CD4-positive, alpha-beta T cell treated with Interferon alpha-2 for 1 hour (primary cell): ENCODE data around the gene MAPRE3.
A peak's percentile ranks its signal among the peaks of the same experiment; 100 is the strongest.

Source experiments
- DNase-seq, 2 donors: peaks; one replicate each; pipeline ENCODE4 v3.0.0-alpha.2; 2020 to 2022

MAPRE3 gene

DNA sequence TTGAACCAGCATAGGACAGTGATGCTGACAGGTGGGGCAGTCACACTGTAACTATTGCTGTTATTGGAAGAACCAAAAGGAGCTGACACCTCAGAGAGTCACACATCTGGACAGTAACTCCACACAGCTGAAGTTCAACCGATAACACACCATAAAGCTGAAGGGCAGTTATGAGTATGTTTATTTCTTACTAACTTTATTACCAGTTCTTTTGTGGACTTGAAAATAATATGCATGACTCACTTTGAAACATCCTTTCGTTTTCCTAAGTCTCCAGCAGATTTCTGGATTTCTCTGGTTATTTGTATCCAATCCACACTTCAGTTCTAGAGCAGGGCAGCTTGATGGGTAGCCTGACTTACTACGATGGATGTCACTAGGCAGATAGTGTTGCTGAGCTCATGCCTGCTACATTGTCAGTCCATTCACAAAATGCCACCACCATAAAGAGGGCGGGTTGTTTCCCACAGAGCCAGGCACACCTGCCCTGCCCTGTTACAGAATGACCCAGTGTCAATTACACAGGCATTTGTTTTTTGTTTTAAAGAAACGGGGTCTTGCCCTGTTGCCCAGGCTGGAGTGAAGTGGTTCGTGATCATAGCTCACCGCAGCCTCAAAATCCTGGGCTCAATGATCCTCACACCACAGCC is 72.7 kb downstream of the MAPRE3 start:
- DNase-seq = no peak

DNA sequence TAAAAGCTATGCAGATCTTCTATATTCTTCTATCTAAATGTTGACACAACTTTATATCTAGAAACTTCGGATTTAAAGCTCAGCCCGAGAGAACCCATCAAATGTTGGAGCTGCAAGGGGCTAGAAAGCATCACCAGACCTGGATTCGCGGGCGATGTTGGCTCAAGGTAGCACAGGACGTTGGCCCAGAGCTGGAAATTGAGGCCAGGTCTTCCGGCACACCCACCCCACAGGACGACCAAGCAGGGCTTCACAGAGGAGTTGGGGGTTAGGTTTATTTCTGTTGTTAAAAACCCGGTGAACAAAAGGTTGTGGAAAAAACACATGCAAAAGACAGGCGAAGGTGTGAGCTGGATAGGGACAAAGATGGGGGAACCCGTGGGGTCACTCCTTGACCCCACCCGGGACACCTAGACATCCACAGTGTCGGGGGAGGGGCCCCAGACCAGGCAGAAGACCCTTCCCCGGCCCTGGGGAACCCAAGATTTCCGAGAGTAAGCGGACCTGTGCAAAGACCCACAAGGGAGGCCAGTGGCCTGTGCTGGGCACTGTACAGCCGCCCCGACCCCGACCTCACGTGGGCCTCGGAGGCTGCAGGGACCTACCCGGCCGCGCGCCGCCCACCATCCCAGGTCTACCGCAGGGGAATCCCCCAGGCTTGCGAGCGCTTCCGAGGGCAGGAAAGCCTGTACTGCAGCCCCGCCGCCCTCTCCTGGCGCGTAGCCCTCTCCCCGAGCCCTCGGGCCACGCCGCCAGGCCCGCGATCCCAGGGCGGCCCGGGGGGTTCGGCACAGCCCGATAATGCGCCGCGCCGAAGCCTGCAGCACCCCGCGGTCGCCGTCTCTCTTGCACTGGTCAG is 79.2 kb downstream of the MAPRE3 start:
- DNase-seq = peak; percentile 52 to 71

DNA sequence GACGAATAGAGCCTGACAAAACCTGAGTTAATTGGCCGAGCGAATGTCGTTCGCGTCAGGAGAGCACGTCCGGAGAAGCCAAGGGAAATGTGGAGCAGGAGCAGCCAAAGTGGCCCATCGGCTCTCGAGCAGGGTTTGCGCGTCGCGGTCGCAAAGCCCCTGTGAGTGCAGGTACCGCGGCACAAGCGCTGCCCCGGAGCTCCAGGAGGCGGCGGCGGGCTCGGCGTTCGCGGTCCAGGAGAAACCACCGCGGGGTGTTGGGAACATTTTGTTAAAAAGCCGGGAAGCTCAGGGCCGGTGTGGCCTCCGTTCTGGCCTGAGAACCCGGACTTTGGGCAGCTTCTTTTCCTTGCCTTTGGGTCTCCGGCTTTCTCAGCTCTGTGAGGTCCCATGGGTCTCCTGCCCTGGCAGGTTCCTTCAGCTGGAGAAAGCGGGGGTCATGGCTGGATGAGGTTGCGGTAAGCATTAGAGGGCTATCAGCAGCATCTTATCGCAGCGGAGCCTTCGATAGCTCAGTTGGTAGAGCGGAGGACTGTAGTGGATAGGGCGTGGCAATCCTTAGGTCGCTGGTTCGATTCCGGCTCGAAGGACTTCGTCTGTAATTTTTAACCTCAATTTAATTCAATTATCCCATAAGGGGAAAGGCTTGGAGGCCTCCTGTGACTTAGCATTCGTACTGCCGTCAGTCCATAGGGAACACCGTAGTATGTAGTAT is 80.0 kb downstream of the MAPRE3 start:
- DNase-seq = peak; percentile 93 to 95

DNA sequence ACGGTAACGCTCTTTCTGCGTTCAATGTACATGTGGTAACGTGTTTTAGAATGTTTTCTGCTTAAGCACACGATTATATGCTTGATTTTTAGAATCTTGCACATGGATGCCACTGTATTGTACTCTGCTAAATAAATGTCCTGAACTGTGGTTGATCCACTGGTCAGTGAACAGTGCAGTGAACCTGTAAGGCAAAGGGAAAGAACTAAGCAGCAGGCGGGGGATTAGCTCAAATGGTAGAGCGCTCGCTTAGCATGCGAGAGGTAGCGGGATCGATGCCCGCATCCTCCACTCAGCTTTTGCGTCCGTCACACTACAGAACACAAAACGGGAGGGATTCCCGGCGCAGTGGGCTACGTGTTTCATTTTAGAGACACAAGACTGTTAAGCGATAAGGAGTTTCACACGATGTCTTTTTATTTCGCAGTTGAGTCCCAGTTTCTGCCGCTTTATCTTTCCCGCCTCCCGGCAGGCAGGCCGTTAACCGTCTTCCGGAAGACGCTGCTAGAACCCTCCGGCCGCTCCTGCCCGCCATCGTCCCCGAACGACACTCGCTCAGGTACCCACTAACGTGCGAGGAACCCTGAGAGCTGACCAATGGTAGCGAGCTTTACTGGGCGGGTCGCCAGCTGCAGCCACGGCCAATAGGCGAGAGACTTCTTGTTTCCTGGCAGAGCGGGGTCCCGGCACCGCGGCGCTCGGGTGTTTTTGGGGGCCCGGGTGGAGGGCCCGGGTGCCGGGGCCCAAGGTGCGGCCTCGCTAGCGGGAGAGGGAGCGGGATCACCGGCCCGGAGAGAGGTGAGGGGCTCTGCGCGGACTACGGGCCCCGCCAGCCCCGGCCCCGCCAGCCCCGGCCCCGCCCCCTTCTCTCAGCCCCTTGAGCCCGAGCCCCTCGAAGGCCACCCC is 80.8 kb downstream of the MAPRE3 start, which contains the start of gene AGBL5:
Gene AGBL5 (plus strand): TSS at position 673 of the 906 bp plus-strand sequence. CDS start 1,291 bp downstream, outside the sequence.
- DNase-seq = peak; percentile 97 to 98

DNA sequence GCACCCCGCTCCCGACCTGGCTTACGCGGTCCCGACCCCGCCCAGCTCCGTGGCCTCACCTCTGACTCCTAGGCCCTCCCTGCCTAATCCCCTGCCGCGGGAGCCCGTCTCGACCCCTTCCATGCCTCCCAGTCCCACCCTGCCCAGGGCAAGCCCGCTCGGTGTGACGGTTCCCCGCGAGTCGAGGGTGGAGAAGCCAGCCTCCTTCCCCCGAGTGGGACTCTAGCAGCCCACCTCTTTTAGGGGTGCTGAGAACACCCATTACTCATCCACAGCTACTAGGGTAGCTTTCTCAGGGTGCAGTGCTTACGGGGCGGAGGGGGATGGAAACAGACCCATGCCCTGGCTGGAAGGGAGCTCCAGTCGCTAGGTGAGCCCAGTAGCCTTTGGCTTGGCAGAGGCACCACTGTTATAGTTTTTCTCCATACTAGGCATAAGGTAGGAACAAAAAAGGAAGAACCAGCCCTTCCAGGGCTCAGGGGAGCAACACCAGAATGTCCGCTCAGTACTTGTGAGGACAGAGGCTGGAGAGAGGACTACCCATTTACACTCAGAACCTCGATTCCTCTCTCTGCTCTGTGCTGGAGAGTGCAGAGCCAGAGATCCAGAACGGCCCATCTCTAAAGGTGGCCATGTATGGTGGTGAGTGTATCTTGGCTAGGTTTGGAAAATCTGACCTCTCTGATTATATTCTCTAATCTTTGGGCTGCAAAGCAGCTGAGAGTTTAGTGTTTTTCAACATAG is 81.6 kb downstream of the MAPRE3 start:
- no peak for DNase-seq

DNA sequence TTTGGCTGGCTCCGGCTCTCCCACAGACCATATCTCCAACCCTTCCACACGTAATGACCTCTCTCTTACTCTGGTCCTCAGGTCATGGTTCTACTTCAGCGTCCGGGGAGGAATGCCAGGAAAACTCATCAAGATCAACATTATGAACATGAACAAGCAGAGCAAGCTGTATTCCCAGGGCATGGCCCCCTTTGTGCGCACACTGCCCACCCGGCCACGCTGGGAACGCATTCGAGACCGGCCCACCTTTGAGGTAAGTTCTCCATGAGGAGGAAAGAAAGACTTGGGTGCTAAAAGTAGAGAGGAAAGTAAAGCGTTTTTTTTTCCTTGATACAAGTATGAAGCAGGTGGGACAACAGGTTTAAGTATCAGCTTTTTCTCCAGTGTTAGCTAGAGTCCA is 82.9 kb downstream of the MAPRE3 start:
- DNase-seq = no peak

DNA sequence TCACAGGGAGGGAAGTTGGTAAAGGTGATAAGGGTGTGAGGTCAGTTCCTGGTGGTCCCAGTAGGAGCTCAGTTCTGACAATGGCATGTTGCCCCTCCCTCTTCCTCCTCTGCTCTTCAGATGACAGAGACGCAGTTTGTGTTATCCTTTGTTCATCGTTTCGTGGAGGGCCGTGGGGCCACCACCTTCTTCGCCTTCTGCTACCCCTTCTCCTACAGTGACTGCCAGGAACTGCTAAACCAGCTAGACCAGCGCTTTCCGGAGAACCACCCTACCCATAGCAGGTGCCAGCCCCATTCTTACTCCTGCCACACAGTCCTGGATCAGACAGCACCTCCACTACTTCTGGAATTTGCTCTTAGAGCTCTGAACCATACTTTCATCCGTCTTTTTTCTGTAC is 83.3 kb downstream of the MAPRE3 start:
- DNase-seq = no peak

DNA sequence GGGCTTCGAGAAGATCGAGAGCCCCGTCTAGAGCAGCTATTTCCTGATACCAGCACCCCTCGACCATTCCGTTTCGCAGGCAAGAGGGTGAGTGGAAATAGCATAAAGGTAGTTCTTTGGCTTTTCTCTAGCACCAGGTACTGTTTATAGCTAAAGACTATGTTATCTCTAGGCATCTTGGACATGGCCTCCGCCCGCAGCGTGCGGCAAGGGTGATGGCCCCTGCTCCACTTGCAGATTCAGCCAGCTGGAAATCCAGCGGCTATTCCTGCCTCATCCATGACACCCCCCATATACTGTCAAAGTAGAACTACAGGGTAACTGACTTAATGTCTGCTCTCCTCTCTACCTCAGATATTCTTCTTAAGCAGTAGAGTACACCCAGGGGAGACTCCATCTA is 84.3 kb downstream of the MAPRE3 start:
- DNase-seq = no peak

DNA sequence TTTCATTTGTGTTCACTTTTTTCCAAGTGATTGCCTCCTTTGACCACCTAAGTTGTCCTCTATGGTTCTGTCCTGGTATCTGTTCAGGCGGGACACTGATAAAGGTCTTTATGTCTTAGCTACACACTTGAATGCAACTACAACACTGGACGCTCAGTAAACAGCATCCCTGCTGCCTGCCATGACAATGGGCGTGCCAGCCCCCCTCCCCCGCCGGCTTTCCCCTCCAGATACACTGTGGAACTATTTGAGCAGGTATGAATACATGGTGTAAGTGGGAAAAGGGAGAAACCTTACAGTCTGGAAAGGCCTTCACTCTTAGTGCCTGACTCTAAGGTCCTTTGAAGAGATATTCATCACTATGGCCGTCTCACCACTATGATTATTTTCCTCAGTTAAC is 86.7 kb downstream of the MAPRE3 start:
- no peak for DNase-seq

DNA sequence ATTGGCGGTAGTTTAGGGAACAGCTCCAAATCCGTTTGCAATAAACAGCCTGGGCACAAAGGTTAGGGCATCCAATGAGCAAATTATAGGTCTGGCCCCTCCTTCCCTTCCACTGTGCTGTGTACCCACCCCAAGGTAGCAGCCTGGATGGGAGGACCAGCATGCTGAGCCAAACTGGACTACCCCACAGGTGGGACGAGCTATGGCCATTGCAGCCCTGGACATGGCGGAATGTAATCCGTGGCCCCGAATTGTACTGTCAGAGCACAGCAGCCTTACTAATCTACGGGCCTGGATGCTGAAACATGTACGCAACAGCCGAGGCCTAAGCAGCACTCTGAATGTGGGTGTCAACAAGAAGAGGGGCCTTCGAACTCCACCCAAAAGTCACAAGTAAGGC is 87.8 kb downstream of the MAPRE3 start:
- DNase-seq = no peak

DNA sequence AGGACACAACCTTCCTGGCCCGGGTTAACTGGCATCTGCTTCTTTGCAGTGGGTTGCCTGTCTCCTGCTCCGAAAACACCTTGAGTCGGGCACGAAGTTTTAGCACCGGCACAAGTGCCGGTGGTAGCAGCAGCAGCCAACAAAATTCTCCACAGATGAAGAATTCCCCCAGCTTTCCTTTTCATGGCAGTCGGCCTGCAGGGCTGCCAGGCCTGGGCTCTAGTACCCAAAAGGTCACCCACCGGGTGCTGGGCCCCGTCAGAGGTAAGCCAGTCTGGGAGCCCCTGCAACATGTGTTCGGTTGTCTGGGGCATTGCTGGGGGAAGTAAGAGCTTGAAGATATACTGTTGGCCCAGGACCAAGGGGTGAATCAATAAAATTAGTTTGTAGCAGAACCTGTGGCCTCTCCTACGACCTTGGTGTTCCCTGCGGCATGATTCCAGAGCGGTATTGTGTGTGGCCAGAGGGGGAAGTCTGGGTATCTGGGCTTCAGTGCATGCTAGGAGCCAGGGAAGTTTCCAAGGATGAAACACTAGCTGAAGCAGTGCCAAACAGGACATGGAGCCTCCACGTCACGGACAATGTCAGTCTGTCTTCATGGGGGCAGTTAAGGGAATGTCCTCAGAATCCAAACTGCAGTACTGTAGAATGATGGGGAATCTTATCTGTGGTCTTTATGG is 88.8 kb downstream of the MAPRE3 start:
- DNase-seq = no peak

DNA sequence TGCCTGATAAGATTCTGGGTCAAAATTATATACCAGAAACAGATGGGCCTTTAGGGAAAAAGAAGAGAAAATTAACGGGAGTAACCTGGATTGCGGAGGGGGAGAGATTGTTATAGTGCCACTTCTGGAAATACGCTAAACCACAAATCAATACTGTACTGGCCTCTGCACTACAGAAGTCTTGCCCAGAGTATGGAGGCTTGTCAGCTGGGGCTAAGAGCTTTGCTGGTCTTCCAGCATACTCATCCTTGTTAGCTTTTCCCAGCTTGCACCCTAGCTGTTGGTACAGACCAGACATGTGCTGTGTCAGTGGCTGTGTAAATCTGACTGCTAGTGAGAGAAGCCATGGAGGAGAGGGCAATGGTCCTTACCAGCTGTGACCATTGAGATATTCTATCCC is 89.9 kb downstream of the MAPRE3 start:
- no peak for DNase-seq

DNA sequence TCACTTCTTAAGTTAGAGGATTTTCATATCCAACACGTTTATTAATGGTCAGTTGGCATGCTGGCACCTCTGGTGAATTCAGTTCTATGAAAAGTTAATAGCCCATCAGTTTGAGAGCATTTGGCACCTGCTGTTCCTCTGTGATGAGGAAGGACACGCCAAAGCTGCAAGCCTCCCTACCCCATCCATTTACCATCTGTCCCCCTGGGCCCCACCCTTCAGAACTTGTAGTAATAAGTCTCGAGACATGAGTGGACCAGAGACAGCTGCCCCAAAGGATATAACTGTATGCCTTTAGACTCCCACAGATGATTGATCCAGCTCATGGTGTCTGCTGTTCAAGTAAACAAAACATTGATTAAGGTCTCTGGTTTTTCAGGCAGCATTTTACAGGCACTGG is 94.7 kb downstream of the MAPRE3 start:
- DNase-seq = no peak

DNA sequence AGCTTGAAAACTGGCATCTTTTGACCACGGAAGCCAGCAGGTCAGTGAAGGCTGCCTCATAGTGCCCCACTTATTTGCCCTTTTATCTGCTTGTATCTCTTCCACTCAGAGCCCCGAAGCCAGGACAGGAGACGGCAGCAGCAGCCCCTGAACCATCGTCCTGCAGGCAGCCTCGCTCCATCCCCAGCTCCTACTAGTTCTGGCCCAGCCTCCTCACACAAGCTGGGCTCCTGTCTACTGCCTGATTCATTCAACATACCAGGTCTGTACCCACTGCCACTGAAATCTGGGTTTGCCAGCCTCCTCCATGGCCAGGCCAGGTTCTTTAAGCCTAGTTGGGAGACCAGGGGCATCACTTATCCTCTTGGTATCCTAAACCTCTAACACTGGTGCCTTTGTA is 96.9 kb downstream of the MAPRE3 start:
- DNase-seq = no peak

DNA sequence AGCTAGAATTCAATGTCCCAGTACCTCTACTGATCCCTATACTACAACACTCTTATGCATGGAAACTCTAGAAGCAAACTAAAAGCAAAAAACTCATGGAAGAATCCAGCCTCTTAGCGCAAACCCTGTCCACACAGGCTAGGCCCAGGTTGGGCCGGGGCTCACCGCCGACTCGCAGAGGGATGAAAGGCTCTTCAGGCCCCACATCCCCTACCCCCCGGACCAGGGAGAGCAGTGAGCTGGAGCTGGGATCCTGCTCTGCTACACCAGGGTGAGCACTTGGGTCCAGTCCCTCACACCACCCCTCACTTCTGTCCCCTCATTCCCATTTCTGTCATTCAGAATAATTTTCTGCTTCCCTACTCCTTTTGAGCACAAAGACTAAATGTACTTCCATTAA is 99.0 kb downstream of the MAPRE3 start:
- DNase-seq = no peak

DNA sequence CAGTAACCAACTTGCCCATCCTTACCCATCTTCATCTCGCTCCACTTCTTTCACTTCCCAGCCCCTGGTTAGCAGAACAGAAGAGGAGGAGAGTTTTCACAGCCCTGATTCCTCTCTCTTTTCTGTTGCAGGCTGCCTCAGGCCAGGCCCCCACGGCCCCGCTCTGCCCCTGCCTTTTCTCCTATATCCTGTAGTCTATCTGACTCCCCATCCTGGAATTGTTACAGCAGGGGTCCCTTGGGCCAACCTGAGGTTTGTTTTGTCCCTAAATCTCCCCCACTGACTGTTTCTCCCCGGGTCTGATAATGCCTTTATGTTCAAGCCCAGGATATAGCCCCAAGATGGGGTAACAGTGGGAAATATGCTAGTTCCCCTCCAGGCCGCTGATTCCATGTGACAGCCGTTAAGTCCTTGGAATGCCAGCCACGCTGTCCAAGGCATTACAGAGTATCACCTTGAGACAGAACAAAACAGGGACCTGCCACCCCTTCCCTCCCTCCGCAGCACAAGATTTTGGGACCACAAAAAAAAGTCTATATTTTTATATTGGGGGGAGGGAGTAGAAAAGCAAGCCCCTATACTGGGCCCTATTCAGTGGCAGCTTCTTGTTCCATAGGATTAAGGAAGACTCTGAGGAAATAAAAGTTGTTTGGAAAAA is 99.7 kb downstream of the MAPRE3 start:
- DNase-seq = no peak

DNA sequence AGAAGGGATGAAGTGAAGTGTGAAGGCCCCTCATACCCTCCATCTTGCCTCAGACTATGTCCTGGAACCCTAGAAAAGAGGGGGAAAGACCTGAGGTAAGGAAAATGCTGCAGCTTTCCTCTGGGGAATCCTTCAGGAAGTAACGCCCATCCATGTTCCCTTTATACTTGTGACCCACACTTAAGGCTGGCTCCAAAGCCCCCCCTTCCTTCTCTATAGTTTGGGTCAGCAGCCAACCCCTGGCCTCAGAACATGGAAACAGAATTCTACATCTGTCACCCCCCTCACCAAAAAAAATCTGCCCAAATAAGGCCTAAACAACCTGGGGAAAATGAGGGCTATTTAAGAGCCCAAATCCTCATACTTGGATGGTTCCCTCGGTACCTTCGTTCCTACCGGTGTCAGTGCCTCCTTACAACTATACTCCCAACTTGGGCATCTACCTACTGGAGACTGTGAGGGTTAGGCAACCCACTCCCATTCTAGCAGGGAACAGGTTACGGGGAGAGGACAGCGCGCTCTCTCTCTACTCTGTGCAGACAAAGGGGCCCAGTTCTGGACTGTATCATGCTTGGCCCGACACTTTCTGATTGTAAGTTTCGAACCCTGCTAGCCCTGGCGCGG is 100.3 kb downstream of the MAPRE3 start:
- DNase-seq = no peak

DNA sequence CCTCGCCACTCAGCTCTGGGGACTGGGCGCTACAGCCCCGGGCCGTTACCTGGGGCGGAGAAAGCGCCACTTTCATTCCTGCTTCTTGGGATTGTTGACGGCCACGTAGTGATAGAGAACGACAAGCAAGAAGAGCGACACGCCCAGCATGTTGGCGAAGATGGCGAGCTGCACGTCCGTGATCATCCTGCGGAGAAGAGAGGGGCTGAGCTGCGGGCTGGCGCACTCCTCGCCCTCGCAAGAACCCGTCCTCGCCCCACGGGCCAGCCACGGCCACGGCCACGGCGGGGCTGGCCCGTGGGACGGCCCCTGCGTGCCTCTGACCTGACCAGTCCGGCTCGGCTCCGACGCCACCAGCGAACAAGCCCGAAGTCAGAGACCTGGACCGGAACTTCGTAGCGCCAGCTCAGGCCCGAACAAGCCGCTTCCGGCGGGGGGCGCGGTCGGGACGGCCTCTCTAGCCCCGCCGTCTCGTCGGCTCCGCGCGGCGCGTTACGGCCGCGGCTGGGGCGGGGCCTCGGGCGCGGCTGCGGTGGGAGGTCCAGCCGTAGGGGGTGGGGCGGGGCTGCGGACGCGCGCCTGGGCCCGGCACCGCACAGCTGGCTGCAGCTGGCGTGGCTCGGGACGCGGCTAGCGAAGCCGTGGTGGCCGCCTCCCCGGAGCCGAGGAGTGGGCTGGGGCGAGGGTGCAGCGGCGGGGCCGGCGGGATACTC is 101.0 kb downstream of the MAPRE3 start, which contains the start of gene OST4:
Gene OST4 (minus strand): TSS at position 378 of the 713 bp plus-strand sequence.
- peak; percentile 89 to 92 for DNase-seq
